C1 segment of cervical spinal cord (tissue), 14 donors: ENCODE results near the gene GUCY2F.

Experiments
- DNase-seq, 14 donors: peaks; one replicate each; lab custom pipeline; 2025; lab: John Stamatoyannopoulos, UW

Gene GUCY2F

GRCh38 chrX:109398061-109398460 is 83.8 kb downstream of the GUCY2F start:
- no peak for DNase-seq

- no peak for DNase-seq
These were observed 88.0 kb downstream of the GUCY2F start for GRCh38 chrX:109393859-109394258.

DNA sequence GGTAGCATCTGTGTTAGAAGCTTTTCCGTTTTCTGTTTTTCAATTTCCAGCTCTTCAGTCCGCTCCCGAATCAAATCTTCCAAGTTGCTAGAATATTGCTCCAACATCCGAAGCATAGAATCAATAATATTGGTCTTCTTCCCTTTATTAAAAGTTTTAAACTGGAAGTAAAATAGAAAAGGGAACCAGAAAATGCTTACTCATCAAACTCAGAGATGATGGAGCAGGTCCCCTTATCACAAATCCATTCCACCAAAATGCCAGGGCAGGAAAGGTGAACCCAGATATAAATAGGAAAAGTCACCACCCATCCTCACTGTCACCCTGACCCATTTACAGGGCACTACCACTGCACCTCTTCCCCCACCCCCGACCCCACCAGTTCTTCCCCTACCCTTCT is 89.0 kb downstream of the GUCY2F start:
- no peak for DNase-seq

- DNase-seq, result no peak
These were observed 91.3 kb downstream of the GUCY2F start for GRCh38 chrX:109390556-109390955.

DNA sequence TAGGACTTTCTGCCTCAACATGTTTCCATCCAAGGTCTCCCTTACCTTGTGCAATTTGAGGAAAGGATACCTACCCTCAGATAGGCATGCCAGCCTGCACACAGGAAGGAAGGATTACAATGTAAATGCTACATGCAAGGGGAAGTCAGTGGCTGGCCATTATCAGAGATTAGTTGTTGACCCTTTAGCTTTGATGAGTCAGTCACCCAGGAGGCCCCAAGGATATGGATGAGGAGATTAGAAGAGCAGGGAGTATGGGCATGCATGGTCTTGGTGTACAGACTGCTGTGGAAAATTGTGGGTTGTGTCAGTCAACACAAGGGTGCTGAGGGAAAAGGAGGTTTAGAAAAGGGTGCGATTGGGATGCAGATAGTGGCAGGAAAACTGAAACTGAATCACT is 92.0 kb downstream of the GUCY2F start:
- no peak for DNase-seq

DNA sequence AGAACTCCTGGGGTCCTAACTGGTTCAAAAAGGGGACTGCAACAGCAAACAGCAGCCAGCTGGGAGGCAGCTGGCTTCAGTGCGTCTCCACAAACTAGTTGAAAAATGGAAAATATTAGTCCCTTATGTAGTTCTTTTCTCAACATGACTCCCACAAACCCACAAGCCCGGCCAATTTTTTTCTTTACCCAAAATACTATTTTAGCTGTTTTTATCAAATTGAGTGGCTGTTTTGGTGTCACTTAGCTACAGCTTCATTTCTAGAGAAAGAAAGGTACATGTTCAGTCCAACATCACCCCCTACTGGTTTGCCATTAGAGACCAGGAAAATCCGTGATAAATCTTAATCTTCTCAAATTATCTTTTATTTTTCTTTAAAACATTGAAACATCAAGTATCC is 97.2 kb downstream of the GUCY2F start:
- no peak for DNase-seq

GRCh38 chrX:109382332-109382731 is 99.6 kb downstream of the GUCY2F start:
- DNase-seq, result no peak

- no peak for DNase-seq
These were observed 103.6 kb downstream of the GUCY2F start for GRCh38 chrX:109378281-109378680.

DNA sequence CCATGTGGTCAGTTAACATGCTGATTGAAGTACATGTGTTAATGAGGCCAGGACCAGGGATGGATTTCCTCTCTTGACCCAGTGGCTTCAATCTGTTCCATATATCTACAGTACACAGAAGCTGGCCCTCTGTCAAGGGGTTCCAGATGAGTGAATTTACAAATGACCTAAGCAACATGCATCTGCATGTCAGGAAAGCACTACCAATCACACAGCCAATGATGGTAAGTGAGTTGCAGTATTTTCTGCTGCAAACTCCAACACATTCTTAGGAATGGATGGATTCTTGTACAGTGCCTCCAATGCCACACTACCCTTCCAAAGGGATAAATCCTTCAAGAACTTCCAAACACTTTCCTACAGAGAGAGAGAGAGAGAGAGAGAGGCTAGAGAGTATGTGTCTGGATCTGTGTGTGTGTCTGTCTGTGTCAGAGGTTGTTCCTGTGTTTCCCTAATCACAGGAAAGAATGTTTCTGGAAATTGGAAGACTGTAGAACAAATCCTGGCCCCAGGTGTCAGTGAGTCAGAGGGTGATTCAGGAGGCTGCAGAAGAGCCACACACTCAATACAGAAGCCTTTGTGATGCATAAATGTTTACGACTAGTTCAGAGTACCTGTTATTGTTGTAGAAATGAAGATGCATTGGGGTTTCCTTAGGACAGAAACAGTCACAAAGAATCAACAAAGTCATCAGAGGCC is 107.5 kb downstream of the GUCY2F start:
- no peak for DNase-seq

DNA sequence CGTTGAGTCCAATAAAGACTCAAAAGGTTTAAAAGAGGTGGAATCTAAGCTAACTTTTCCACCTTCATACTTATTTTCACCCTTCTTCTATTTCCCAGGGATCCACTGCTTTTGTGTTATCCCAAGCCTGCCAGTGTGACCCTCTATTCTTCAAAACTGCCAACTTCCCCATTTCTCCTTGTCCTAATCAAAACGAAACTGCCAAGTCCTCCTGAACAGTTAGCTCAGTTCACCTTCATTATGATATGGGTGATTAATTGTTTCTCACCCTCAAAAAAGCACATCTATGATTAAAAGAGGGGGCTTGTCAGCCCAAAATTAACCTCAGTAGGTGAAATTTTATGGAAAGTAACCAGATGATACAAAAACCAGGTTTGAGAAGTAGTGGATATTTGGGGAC is 108.4 kb downstream of the GUCY2F start:
- DNase-seq, result no peak

DNA sequence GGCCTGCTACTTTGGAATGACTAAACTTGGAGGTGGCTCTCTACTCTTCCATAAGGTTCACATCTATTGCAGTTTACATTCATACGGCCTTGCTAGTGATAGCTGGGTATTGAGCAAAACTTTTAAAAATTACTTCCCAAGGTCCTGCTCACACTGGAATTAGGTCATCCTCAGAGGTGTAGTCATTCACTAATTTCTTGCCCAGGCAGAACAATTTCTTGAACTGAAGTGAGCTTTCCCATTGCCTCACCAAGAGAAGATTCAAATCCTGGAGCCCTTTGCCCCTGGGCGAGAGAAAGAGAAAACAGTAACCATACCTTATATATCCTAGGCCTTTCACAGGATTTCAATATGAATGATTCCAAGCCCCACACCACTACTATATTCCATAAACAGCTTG is 109.2 kb downstream of the GUCY2F start:
- DNase-seq, result no peak

- DNase-seq, result no peak
These were observed 109.6 kb downstream of the GUCY2F start for GRCh38 chrX:109372291-109372690.

DNA sequence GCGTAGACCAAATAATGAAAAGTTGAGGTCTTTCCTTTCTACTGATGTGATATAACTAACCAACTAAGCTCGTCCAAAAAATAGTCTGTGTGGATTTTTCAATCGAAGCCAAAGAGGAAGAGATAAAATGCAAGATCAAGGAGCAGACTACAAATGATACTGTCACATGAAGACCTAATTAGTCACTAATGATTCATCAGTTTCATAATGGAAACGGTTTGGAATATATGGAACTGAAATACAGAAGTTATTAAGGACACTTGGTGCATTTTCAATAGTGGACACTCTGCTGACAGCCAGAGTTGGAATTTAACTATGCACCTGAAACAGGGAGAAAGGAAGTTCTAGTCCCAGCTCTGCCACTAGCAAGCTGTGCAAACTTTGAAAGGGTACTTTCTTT is 119.8 kb downstream of the GUCY2F start:
- DNase-seq, result no peak

GRCh38 chrX:109360301-109360700 is 121.6 kb downstream of the GUCY2F start:
- DNase-seq, result no peak

DNA sequence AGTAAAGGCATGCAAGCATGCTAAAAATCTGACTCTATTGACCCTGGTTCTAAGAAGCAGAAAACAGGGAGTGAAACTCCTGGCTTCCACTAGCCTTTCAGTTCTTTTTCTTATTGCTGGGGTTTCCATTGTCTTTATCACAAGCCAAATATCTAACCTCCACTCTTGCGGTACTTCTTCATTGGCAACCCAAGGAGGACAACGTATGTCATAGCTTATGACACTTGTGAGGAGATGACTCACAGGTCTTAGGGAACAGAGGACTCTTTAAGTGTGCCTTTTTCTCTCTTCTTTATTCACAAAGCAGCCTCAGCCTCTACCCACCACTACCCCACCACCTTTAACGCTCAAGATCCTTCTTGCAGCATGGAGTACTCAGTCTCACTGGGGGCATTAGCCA is 124.2 kb downstream of the GUCY2F start:
- DNase-seq, result no peak

GRCh38 chrX:109356684-109357083 is 125.2 kb downstream of the GUCY2F start:
- no peak for DNase-seq

- no peak for DNase-seq
These were observed 129.8 kb downstream of the GUCY2F start for GRCh38 chrX:109352066-109352588.

DNA sequence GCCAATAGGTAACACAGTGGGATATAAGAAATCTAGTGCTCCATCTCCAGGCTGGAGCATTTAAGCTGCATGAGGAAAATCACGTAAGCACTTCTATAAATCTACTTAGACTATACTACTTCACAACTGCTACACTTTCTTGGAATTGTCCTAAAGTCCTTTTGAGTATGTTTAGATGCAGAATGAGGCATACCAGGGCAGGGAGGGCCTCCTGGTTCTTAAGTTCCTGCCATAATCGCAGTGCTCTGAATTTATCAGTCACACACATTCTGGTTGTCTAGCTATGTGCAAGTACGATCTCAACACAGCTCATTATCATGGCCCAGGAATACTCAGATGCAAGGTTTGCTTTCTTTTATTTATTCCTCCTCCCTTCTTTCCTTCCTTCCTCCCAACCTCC is 130.3 kb downstream of the GUCY2F start:
- no peak for DNase-seq

- no peak for DNase-seq
These were observed 131.3 kb downstream of the GUCY2F start for GRCh38 chrX:109350551-109350950.

GRCh38 chrX:109350051-109350450 is 131.8 kb downstream of the GUCY2F start:
- no peak for DNase-seq

GRCh38 chrX:109347632-109348031 is 134.3 kb downstream of the GUCY2F start:
- no peak for DNase-seq

DNA sequence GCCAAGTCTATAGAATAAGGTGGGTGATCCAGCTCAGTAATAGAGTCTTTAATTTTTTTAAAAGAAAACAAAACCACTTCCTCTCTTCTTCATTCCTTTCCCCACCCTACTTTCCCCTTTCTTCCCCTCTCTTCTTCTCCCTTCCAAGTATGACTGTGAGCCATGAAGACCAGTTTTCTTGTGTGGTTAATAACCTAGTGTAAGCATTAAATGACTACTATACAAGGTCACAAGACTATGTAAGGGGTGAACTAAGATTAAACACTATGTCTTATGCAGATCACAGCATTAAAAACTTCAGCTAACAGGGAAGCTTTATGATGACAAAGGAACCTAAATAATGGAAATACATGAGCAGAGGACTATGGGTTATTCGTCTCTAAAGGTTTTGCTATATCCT is 135.4 kb downstream of the GUCY2F start:
- DNase-seq, result no peak

GRCh38 chrX:109345856-109346255 is 136.0 kb downstream of the GUCY2F start:
- DNase-seq, result no peak

GRCh38 chrX:109344678-109345077 is 137.2 kb downstream of the GUCY2F start:
- no peak for DNase-seq
